SK-N-SH treated with all-trans-retinoic acid at 6 μM for 48 hours (cell line): Measurements from ENCODE around the gene ABCF3.

Experiments used
- ARNTL ChIP-seq: fragments of 450-650 bp; formaldehyde crosslinking; IDR thresholded peaks from 2 replicates; pipeline ENCODE4 v1.5.0; 2020; ENCODE audit warnings: low read depth, mild to moderate bottlenecking, moderate library complexity, borderline replicate concordance
- BACH2 ChIP-seq: fragments of 250-450 bp; sonication (Bioruptor Pico); IDR thresholded peaks from 2 replicates; pipeline ENCODE4 v1.9.0; 2021; ENCODE audit warnings: mild to moderate bottlenecking, borderline replicate concordance
- GLIS3 ChIP-seq: fragments of 250-450 bp; sonication (Bioruptor Pico); IDR thresholded peaks from 2 replicates; pipeline ENCODE4 v1.5.0; 2020; ENCODE audit warnings: mild to moderate bottlenecking, moderate library complexity
- ISL1 ChIP-seq: fragments of 250-450 bp; sonication (Bioruptor Pico); IDR thresholded peaks from 2 replicates; pipeline ENCODE4 v2.1.2; 2022; ENCODE audit warnings: mild to moderate bottlenecking, moderate library complexity
- PATZ1 ChIP-seq: fragments of 250-450 bp; sonication (Bioruptor Pico); IDR thresholded peaks from 2 replicates; pipeline ENCODE4 v1.8.0; 2020; ENCODE audit warnings: mild to moderate bottlenecking, moderate library complexity, borderline replicate concordance
- POU6F1 ChIP-seq: fragments of 250-450 bp; sonication (Bioruptor Pico); IDR thresholded peaks from 2 replicates; pipeline ENCODE4 v1.8.0; 2021; ENCODE audit warnings: low read depth, mild to moderate bottlenecking, moderate library complexity, borderline replicate concordance
- PPARA ChIP-seq: fragments of 250-450 bp; sonication (Bioruptor Pico); IDR thresholded peaks from 2 replicates; pipeline ENCODE4 v1.5.0; 2020; ENCODE audit warnings: mild to moderate bottlenecking, borderline replicate concordance
- RARB ChIP-seq: fragments of 250-450 bp; sonication (Bioruptor Pico); IDR thresholded peaks from 2 replicates; pipeline ENCODE4 v1.8.0; 2021; ENCODE audit warnings: mild to moderate bottlenecking, moderate library complexity
- TCF4 ChIP-seq: fragments of 250-450 bp; sonication (Bioruptor Pico); IDR thresholded peaks from 2 replicates; pipeline ENCODE4 v1.8.0; 2021; ENCODE audit warnings: mild to moderate bottlenecking, moderate library complexity, borderline replicate concordance
- ZC3H10 ChIP-seq: fragments of 250-450 bp; sonication (Bioruptor Pico); IDR thresholded peaks from 2 replicates; pipeline ENCODE4 v1.5.1; 2021; ENCODE audit warnings: mild to moderate bottlenecking, moderate library complexity
- ZFP30 ChIP-seq: fragments of 450-650 bp; formaldehyde crosslinking; IDR thresholded peaks from 2 replicates; pipeline ENCODE4 v1.5.0; 2022; ENCODE audit warnings: mild to moderate bottlenecking, moderate library complexity
- ZNF565 ChIP-seq: fragments of 450-650 bp; formaldehyde crosslinking; conservative IDR thresholded peaks from 2 replicates; pipeline ENCODE4 v1.5.0; 2020; ENCODE audit warnings: low read depth, mild to moderate bottlenecking, moderate library complexity

GRCh38 chr3:184185461-184186183, 377 bp upstream of the ABCF3 start:
- TF ChIP-seq ARNTL (no peak), ISL1 (CRISPR knock-in tag) (no peak), TCF4 (CRISPR knock-in tag) (no peak; the same call in 1 of the 2 replicates), PATZ1 (CRISPR knock-in tag) (no peak), GLIS3 (CRISPR knock-in tag) (peak; percentile 87), RARB (CRISPR knock-in tag) (no peak), BACH2 (CRISPR knock-in tag) (no peak), ZFP30 (no peak), PPARA (CRISPR knock-in tag) (no peak), POU6F1 (no peak), ZC3H10 (CRISPR knock-in tag) (no peak), ZNF565 (no peak)
